Activated gamma-delta T cell (primary cell): ENCODE data around the gene RELL1.

Experiments used
- DNase-seq: peaks from one replicate; lab custom pipeline; 2025; lab: John Stamatoyannopoulos, UW
- total RNA-seq, 2 donors: gene quantifications; one replicate each; lab custom pipeline; 2026; lab: John Stamatoyannopoulos, UW

The RELL1 gene, protein sequence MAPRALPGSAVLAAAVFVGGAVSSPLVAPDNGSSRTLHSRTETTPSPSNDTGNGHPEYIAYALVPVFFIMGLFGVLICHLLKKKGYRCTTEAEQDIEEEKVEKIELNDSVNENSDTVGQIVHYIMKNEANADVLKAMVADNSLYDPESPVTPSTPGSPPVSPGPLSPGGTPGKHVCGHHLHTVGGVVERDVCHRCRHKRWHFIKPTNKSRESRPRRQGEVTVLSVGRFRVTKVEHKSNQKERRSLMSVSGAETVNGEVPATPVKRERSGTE
- 50.5 to 66.1 reads per million in 2 donors for total RNA-seq

DNA sequence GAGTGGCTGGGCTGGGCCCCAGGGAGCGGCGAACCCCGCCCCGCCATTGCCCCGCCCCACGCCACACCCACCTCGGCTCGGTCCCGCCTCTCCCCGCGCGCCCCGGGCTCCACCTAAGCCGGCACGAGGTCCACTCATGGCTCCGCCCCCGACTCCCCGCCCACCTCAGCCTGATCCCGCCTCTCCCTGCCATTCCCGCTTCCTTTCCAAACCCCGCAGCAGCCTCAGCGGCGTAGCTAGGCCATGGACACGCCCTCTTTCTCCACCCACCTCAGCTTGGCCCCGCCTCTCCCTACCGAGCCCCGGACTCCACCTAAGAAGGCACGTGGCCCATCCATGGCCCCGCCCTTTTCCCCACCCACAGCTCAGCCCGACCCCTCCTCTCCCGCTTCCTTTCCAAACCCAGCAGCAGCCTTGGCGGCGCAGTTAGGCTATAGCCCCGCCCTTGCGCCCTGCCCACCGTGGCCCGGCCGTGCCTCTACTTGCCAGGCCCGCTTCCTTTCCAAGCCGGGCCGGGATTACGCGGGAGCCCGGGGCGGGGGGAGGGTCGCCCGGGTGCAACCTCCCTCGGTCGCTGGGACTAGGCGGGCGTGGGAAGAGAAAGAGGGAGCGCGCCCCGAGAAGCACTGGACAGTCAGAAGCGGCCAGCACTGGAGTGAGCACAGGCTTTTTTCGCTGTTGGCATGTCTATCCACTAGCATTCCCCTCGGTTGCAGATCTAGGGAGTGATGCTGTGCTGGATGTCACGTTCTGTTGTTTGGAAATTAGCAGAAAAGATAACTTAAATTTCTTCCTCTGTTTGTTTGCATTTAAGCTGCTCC lies at the start of gene RELL1:
Gene RELL1 (minus strand): TSS at position 4 of the 821 bp plus-strand sequence. CDS start 89 bp downstream, outside the sequence.
- DNase-seq: peak; percentile 93

DNA sequence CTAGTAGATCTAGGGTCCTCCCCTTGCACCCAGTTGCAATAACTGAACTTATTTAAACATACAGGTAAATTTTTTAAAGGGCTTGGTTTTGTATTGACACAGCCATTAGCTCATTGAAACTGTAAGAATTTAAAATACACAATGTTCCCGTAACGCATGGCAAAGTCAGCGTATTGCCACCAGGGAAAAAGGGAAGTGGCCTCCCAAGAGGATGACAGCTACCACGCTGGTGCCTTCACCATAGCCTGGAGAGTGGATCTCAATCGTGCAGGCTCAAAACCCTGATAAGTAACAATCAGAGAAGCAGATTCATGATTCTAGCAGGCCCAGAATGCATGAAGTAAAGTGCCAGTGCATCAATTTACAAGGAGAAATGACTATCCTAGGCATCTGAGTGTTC lies 49.4 kb upstream of the RELL1 start:
- DNase-seq: no peak

- no peak for DNase-seq
Measured at GRCh38 chr4:37734989-37735388, 48.8 kb upstream of the RELL1 start.

- DNase-seq: no peak
Measured at GRCh38 chr4:37733240-37733867, 47.2 kb upstream of the RELL1 start.

- no peak for DNase-seq
Measured at GRCh38 chr4:37732526-37733186, 46.5 kb upstream of the RELL1 start.

DNA sequence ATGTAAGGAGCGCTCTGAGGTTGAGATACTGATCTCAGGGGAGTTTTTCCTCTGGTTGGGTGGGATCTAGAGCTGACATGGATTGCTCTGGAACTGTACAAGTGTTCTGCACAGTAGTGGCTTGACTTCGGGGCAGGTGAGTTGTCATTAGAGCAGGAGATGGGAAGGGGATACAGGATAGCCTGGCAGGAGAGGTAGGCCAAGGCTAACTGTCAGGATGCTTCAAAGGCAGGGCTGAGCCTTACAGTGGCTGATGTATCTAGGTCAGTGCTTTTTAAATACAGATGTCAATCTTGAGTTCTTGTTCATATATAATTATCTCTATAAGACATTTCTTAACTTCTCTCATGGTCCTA lies 43.5 kb upstream of the RELL1 start:
- DNase-seq: no peak

- DNase-seq: no peak
Measured at GRCh38 chr4:37728064-37728463, 41.9 kb upstream of the RELL1 start.

DNA sequence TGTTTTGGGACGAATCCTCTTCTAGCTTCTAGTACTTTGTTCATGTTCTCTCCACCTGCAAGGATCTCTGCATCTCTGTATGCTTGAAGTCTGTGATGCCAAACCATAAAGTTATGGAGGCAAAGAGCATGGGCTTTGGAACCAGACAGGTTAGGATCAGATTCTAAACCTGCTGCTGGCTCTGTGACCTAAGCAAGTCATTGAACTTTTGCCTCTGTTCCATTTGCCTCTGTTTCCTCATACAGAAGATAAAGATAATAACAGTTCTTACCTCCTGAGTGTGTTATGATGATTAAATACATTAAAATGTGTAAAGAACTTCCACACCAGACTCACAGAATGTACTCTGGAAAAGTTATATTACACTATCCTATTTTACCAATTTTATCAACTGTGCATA lies 41.5 kb upstream of the RELL1 start:
- DNase-seq: no peak

DNA sequence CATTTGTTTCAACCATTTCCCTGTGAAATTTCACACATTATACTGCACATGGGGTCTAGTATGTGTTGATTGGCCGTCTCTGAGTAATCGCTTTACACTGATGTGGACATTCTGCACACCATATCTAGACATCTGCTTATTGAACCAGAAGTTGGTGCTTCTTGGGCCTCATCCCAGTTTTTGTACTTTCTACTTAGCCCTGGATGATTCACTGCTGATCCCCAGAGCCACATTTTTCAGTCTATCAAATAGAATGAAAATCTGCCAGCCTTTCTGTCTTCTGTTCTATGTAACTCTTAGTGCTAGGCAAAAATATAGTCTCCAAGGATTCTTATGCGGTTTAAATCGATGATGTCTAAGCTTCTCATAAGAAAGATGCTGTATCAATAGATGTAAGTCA lies 40.5 kb upstream of the RELL1 start:
- DNase-seq: no peak

- DNase-seq: no peak
Measured at GRCh38 chr4:37725718-37726117, 39.5 kb upstream of the RELL1 start.

DNA sequence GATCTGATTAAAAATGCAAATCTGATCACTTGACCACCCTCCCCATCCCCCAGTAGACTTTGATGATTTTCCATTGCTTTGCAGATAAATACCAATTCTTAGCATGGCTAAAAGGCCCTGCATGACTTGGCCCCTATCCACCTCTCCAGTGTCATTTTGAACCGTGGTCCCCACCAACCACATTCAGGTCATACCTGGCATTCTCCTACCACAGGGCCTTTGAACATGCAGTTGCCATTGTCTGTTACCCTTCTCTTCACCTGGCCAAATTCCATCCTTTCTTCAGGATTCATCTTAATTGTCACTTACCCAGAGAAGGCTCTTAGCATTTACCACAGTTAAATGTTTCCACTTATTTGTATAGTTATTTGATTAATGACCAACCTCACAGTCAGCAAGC lies 36.9 kb upstream of the RELL1 start:
- DNase-seq: no peak

- DNase-seq: no peak
Measured at GRCh38 chr4:37721995-37722638, 35.9 kb upstream of the RELL1 start.

- no peak for DNase-seq
Measured at GRCh38 chr4:37719021-37719420, 32.8 kb upstream of the RELL1 start.

DNA sequence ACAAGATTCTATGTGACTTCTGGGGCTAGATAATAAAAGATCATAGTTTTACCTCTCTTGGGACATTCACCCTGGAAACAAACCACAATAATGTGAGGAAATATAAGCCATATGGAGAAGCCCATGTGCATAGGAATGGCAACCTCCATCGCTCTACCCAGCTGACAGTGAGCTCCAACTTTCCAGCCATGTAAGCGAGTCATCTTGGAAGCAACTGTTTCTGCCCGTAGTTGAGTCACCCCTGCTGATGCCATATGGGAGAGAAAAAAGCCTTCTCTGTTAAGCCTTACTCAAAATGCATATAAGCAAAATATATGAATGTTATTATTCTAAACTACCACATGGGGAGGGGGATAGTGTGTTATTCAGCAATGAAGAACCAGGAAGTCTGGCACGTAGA lies 31.4 kb upstream of the RELL1 start:
- no peak for DNase-seq

DNA sequence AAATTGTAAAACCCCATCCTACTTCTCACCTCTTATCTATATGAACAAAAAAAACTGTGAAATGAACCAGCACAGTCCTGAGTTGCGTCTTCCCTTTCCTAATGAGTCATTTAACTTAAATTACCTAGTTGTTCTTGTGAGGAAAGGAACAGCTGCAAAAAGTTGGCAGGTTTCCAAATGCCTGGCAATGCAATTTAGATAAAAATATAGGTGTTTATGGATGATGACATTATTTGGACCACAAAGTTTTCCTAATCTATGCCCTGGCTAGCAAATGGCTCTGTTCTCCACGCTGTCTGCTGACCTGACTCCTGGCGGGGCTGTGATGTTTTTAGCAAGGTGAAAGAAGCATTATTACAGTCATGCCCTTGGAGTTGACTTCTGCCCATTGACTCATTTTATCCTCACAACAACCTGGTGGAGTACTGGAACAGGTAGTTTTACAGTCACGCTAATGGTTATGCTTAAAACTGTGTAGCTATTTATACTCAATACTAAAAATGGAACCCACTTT lies 29.8 kb upstream of the RELL1 start:
- DNase-seq: no peak

DNA sequence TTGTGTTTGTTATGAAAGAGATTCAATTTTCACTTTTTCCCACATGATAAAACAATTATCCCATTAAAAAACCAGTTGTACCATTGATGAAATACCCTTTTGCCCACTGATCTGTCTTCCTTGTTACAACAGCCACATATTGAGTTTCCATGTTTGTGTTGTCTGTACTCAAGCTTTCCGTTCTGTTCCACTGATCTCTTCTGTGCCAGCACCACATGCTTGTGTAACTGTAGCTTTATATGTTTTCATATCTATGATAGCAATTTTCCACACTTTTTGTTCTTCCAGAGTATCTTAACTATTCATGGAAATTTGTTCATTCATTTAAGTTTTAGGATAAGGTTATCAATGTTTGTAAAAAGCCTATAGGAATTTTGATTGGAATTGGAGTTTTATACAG lies 24.3 kb upstream of the RELL1 start:
- DNase-seq: no peak

GRCh38 chr4:37706032-37706431 lies 19.9 kb upstream of the RELL1 start:
- no peak for DNase-seq

DNA sequence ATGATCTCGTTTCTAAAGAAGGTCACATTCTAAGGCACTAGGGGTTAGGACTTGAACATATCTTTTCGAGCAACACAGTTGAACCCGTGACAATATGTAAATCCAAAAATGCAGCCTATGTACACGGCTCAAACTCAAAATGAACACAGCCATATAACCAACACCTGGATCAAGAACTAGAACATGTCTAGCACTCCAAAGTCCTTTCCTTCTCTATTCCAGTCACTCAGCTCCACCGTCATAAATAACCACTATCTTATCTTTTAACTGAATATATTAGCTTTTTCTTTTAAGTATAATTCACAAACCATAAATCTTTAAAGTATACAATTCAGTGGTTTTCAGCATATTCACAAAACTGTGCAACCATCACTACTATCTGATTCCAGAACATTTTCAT lies 19.4 kb upstream of the RELL1 start:
- DNase-seq: no peak

DNA sequence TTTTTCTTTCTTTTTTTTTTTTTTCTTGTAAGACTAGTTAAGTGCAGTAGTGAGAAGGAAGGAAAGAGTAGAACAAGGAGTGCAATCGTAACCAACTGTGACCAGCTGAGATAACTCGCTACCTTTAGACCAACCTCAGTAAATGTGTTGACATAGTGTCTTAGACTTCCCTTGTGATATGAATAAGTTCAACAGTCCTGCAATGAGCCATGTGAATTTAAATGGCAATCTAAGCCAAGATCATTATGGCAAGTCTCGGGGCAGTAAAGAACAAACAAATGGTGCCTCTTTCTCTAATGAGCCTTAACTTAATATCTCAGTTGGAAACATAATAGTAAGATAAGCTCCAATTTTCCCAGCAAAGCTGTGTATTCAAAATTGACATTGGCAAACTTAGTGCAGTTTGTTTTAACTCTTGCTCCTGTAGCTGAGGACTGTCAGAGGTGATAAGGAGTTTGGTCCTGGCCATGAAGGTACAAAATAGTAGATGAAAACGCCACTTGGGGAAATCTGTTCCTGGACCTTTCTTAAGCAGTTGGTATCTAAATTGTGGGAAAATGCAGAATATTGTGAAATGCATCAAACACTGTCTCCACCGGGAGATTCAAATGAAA lies 13.8 kb upstream of the RELL1 start:
- DNase-seq: no peak

- DNase-seq: no peak
Measured at GRCh38 chr4:37697566-37697965, 11.4 kb upstream of the RELL1 start.

DNA sequence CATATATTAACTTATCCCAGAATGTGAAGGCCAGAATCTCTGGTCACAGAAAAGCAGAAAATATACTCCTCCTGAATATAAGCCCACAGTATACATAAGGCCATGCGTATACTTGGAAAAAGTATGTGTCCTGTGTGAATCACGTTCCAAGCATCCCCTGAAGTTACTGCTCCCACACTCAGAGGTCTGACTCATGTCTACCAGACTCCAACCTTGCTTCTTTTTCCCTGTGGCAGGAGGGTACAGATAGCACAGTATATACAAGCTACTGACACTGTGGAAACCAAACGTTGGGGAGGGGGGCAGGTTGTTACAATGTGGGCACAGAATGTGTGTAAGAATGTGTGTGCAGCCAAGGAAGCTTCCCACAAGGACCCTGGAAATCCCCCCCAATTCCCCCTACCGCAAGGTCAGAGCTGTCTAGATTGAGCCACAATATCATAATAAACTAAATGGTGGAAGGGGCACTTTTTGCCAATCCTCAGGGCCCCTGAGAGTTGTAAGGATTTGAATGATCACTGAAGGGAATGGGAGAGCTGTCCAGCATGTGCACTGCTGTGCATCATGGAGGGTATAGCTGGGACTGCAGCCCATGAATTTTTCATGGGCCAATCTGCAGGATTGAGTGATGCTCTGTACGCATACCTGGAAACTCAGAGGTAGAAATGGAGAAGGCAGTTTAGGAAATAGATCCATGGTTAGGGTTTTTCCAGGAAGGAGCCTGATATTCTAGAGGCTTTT lies 7.4 kb upstream of the RELL1 start:
- no peak for DNase-seq
